Tongue (tissue), 2 donors: ENCODE results near the gene PSMB10. TPM values are rescaled to one million over a fixed set of nuclear protein-coding genes. Genes with fewer than 3 reads are reported as not detected.
A peak's percentile ranks its signal among the peaks of the same experiment; 100 is the strongest.
"Not testable (repeated sequence)": the region's sequence is repeated elsewhere in the genome, so short reads cannot be mapped to it uniquely, and the experiment has no call there.

Source experiments
- DNase-seq: peaks from one replicate; pipeline ENCODE4 v3.0.0-alpha.2; 2015
- total RNA-seq: library from RNA; depleted of rRNA; stranded (reverse); fragments of >200 nt; gene quantifications from one replicate; pipeline ENCODE4 v1.2.3, GENCODE V29; 2014

Gene PSMB10
- total RNA-seq, 1 donor from 2014 or later: 50.2 TPM

GRCh38 chr16:67942200-67942509 lies 5.5 kb upstream of the PSMB10 start:
- no peak for DNase-seq

- no peak for DNase-seq
Measured at GRCh38 chr16:67941469-67942199, 5.0 kb upstream of the PSMB10 start.

- DNase-seq: no peak
Measured at GRCh38 chr16:67940446-67941089, 3.9 kb upstream of the PSMB10 start.

- no peak for DNase-seq
Measured at GRCh38 chr16:67939507-67940445, 3.1 kb upstream of the PSMB10 start.

GRCh38 chr16:67937713-67938112 lies 1.1 kb upstream of the PSMB10 start:
- not testable (repeated sequence) for DNase-seq

GRCh38 chr16:67936880-67937605 lies 393 bp upstream of the PSMB10 start:
- DNase-seq: peak; percentile 68

- DNase-seq: peak; percentile 98
Measured at GRCh38 chr16:67935402-67936123, 1.1 kb downstream of the PSMB10 start.

GRCh38 chr16:67935101-67935401 lies 1.6 kb downstream of the PSMB10 start:
- DNase-seq: no peak

- DNase-seq: no peak
Measured at GRCh38 chr16:67934306-67935100, 2.1 kb downstream of the PSMB10 start.

GRCh38 chr16:67933805-67934204 lies 2.8 kb downstream of the PSMB10 start:
- DNase-seq: no peak

GRCh38 chr16:67932462-67932840 lies 4.2 kb downstream of the PSMB10 start:
- no peak for DNase-seq

GRCh38 chr16:67931712-67932461 lies 4.8 kb downstream of the PSMB10 start, which contains the start of gene CTRL:
Gene CTRL, minus strand, starts transcription at chr16:67931862. Its CDS starts 10 bp downstream, at chr16:67931852.
- DNase-seq: no peak

GRCh38 chr16:67930678-67931211 lies 5.9 kb downstream of the PSMB10 start:
- DNase-seq: no peak

GRCh38 chr16:67930191-67930590 lies 6.5 kb downstream of the PSMB10 start:
- DNase-seq: no peak

- DNase-seq: peak; percentile 84
Measured at GRCh38 chr16:67928561-67929364, 7.9 kb downstream of the PSMB10 start.

GRCh38 chr16:67928147-67928546 lies 8.5 kb downstream of the PSMB10 start:
- DNase-seq: no peak

GRCh38 chr16:67927131-67927941 lies 9.3 kb downstream of the PSMB10 start:
- no peak for DNase-seq

- no peak for DNase-seq
Measured at GRCh38 chr16:67926181-67926750, 10.4 kb downstream of the PSMB10 start.
